Islet precursor cell (in vitro differentiated cells): ENCODE data around the gene PARVA.

ENCODE experiments used
- DNase-seq: peaks from one replicate; pipeline ENCODE4 v3.0.0-alpha.2; 2018

PARVA gene

GRCh38 chr11:12433571-12434324 lies 56.4 kb downstream of the PARVA start:
- DNase-seq: no peak

GRCh38 chr11:12434325-12434654 lies 56.9 kb downstream of the PARVA start:
- DNase-seq: no peak

DNA sequence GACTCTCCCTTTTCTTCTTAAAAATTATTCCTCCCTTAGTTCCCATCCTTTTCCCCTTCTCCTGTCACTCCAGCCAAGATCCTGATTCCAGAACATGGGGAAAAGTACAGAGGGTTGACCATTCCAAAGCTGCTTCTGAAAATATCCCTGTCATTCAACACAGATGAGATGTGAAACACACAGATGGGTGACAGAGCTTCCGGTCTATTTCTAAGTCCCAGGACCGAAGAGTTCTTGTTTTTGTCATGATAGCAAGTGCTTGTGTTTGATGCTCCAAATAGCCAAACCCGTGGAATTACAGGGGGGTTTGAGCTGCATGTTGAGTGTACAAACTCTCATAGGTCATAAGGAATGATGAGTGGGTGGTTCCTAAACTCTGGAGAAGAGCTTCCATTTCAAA lies 57.9 kb downstream of the PARVA start:
- no peak for DNase-seq

DNA sequence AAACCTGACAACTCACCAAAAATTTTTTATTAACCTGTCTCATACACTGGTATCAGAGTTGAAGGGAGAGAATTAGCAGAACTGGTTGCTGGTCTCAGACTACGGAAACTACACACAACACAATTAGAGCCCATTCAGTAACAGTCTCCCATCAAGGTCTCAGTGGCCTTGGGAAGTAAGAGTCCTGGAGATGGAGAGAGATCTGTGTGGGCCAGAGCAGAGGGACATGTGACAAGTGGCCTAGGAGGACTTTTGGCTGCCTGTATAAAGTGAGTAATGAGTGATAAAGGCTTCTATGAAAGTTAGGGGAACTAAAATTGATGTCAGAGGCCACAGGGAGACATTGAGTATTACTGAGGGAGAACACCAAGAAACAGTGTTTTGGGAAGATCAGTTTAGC lies 58.9 kb downstream of the PARVA start:
- no peak for DNase-seq

GRCh38 chr11:12438291-12438690 lies 60.9 kb downstream of the PARVA start:
- DNase-seq: no peak

- DNase-seq: no peak
Observed at GRCh38 chr11:12439615-12440014, 62.2 kb downstream of the PARVA start.

GRCh38 chr11:12440565-12440964 lies 63.2 kb downstream of the PARVA start:
- DNase-seq: no peak

DNA sequence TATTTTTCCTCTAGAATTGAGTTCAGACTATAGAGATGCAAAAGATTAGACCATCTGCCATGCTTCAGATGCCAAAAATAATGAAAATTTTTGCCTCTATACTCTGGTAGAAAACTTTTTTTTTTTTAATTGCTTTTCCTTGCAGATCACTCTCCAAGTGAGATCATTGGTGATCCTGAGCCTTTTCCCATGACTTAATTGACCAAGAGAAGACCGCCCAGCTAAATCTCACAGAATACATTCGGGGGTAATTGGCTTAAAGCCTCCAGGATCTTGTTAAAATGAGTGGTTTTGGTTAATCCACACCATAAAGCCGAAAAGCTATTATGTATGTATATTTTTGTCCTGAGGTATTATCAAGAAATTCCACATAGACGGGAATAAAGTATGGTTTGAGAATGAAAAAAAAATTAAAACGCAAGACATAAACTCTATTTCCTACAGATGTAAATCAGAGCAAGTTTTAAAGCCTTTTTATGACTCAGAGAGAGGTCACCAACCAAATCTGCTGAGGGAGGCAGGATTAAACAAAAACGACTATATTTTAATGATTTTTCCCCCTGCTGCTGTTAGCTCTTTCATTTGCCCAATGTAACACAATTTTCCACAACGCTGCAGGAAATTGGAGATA lies 64.0 kb downstream of the PARVA start:
- no peak for DNase-seq

- DNase-seq: no peak
Observed at GRCh38 chr11:12444601-12445000, 67.2 kb downstream of the PARVA start.

- no peak for DNase-seq
Observed at GRCh38 chr11:12445001-12445400, 67.6 kb downstream of the PARVA start.

GRCh38 chr11:12446863-12447262 lies 69.5 kb downstream of the PARVA start:
- DNase-seq: no peak

DNA sequence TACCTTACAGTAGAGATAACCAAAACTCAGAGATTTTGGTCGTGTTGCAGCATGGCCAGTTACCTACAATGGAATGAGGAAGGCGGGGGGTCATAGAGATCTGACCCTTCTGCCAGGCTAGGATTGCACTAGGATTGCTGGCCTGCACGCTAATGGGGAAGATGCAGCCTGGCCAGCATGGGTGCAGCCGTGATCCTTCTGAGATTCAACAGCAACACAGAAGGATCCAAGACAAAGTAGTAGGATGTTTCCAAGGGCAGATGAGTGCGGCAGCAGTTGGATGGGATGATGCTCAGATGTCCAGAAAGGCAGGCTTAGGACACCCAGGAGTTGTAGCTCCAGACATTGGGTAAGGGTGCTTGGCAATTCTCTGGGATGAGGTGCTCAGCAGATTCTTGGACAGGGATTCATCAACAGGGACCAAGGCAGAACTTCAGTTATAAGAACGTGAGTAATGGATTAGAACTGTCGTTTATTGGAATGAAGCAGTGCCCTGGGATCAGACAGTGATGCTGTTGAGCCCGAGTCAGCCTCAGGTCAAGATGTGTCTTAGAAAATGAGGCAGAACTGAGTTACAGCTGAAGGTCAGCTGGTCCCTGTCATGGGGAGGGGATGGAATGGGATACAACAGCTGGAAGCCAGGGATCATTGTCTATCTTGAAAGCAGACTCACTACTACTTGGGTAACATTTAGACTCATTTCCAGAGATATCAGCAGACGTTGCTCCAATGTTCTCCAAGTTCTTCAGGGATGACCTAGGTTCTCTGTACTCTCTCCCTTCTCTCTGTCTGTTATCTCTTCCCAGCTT lies 71.0 kb downstream of the PARVA start:
- no peak for DNase-seq

GRCh38 chr11:12449961-12450715 lies 72.8 kb downstream of the PARVA start:
- peak; percentile 63 for DNase-seq

GRCh38 chr11:12451179-12451814 lies 73.9 kb downstream of the PARVA start:
- no peak for DNase-seq

DNA sequence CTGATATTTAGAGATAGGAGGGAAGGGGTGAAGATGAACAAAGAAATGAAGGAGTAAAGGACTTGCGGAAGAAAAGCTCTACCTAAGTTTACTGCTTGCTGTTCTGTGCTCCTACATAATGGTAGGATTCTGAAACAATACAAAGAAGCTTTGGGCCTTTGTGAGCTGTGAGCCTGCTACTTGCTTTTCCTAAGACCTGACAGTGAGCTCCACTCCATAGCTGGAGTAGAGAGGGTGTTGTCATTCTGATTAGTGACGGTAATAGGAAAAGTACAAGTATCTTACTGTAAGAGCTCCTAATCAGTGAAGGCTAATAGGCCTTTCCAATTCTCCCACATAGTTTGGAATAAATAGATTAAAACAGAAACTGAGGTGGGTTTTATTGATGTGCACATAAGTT lies 75.9 kb downstream of the PARVA start:
- DNase-seq: no peak

GRCh38 chr11:12454782-12455181 lies 77.4 kb downstream of the PARVA start:
- no peak for DNase-seq

- no peak for DNase-seq
Observed at GRCh38 chr11:12455938-12456337, 78.6 kb downstream of the PARVA start.

GRCh38 chr11:12456651-12457579 lies 79.5 kb downstream of the PARVA start:
- no peak for DNase-seq

GRCh38 chr11:12458042-12458441 lies 80.7 kb downstream of the PARVA start:
- no peak for DNase-seq

GRCh38 chr11:12459374-12459773 lies 82.0 kb downstream of the PARVA start:
- DNase-seq: no peak

- no peak for DNase-seq
Observed at GRCh38 chr11:12459865-12460444, 82.6 kb downstream of the PARVA start.
